Measurements from ENCODE around the gene ZSWIM2.
"Not testable (repeated sequence)": the region's sequence is repeated elsewhere in the genome, so short reads cannot be mapped to it uniquely, and the experiment has no call there.

Gene ZSWIM2

GRCh38 chr2:186848873-186849578 lies at the start of gene ZSWIM2:
ZSWIM2 (minus strand) TSS chr2:186849170; CDS start chr2:186849130, 40 bp downstream.
- peak within 1 kb of the TSS; percentile 46 for H3K4me3 ChIP-seq (ENCODE audit: low read depth, low read length)

- not testable (repeated sequence) for H3K4me3 ChIP-seq (ENCODE audit: low read depth, low read length)
These were observed 47.2 kb upstream of the ZSWIM2 start for GRCh38 chr2:186896220-186896619.

GRCh38 chr2:186895451-186895850 lies 46.5 kb upstream of the ZSWIM2 start:
- H3K4me3 ChIP-seq (ENCODE audit: low read depth, low read length): no peak overlapping the region

GRCh38 chr2:186894478-186894877 lies 45.5 kb upstream of the ZSWIM2 start:
- no peak overlapping the region for H3K4me3 ChIP-seq (ENCODE audit: low read depth, low read length)

- no peak overlapping the region for H3K4me3 ChIP-seq (ENCODE audit: low read depth, low read length)
These were observed 43.9 kb upstream of the ZSWIM2 start for GRCh38 chr2:186892821-186893220.

GRCh38 chr2:186891185-186891621 lies 42.2 kb upstream of the ZSWIM2 start:
- no peak overlapping the region for H3K4me3 ChIP-seq (ENCODE audit: low read depth, low read length)

GRCh38 chr2:186889101-186889879 lies 40.3 kb upstream of the ZSWIM2 start:
- H3K4me3 ChIP-seq (ENCODE audit: low read depth, low read length): no peak overlapping the region

GRCh38 chr2:186887107-186888090 lies 38.4 kb upstream of the ZSWIM2 start:
- no peak overlapping the region for H3K4me3 ChIP-seq (ENCODE audit: low read depth, low read length)

- no peak overlapping the region for H3K4me3 ChIP-seq (ENCODE audit: low read depth, low read length)
These were observed 35.6 kb upstream of the ZSWIM2 start for GRCh38 chr2:186884587-186884986.

- no peak overlapping the region for H3K4me3 ChIP-seq (ENCODE audit: low read depth, low read length)
These were observed 34.7 kb upstream of the ZSWIM2 start for GRCh38 chr2:186883666-186884065.

- H3K4me3 ChIP-seq (ENCODE audit: low read depth, low read length): no peak overlapping the region
These were observed 33.6 kb upstream of the ZSWIM2 start for GRCh38 chr2:186882511-186883071.

GRCh38 chr2:186881660-186882059 lies 32.7 kb upstream of the ZSWIM2 start:
- H3K4me3 ChIP-seq (ENCODE audit: low read depth, low read length): no peak overlapping the region

GRCh38 chr2:186879312-186879711 lies 30.3 kb upstream of the ZSWIM2 start:
- H3K4me3 ChIP-seq (ENCODE audit: low read depth, low read length): no peak overlapping the region

GRCh38 chr2:186874713-186875112 lies 25.7 kb upstream of the ZSWIM2 start:
- H3K4me3 ChIP-seq (ENCODE audit: low read depth, low read length): no peak overlapping the region

- H3K4me3 ChIP-seq (ENCODE audit: low read depth, low read length): no peak overlapping the region
These were observed 22.9 kb upstream of the ZSWIM2 start for GRCh38 chr2:186871881-186872280.

GRCh38 chr2:186868344-186868743 lies 19.4 kb upstream of the ZSWIM2 start:
- H3K4me3 ChIP-seq (ENCODE audit: low read depth, low read length): no peak overlapping the region

- H3K4me3 ChIP-seq (ENCODE audit: low read depth, low read length): no peak overlapping the region
These were observed 14.1 kb upstream of the ZSWIM2 start for GRCh38 chr2:186862869-186863709.

- H3K4me3 ChIP-seq (ENCODE audit: low read depth, low read length): no peak overlapping the region
These were observed 6.2 kb upstream of the ZSWIM2 start for GRCh38 chr2:186855216-186855615.

GRCh38 chr2:186853951-186854350 lies 5.0 kb upstream of the ZSWIM2 start:
- H3K4me3 ChIP-seq (ENCODE audit: low read depth, low read length): no peak overlapping the region

- H3K4me3 ChIP-seq (ENCODE audit: low read depth, low read length): no peak overlapping the region
These were observed 3.5 kb upstream of the ZSWIM2 start for GRCh38 chr2:186852508-186852907.
